ENCODE data around the gene ZNF90.
"Not testable (repeated sequence)": the region's sequence is repeated elsewhere in the genome, so short reads cannot be mapped to it uniquely, and the experiment has no call there.

ZNF90 gene

DNA sequence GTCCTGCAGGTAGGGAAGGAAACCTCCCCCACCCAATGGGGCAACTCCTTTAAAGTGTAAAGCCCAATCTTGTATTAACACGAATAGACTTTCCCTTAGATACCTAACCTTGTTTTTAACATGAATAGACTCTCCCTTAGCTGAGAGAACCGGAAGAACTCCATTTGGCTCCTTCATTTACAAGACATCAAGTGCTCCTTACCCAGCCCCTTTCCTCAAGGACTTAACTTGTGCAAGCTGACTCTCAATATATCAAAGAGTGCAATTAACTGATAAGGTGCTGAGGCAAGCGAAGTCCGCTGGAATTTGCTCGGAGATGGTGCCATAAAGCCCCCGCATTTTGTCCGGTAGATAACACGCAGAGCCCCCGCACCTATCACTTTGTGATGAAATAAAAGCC lies 9.9 kb upstream of the ZNF90 start:
- Histone ChIP-seq H3K79me2 (ENCODE audit: low read length) (no peaks in the 10 kb centered on the region), H4K20me1 (ENCODE audit: insufficient read depth, low read length) (no peaks in the 10 kb centered on the region), H2AFZ (ENCODE audit: low read length) (no peak overlapping the region), H3K36me3 (replicated peaks; ENCODE audit: insufficient read depth, low read length) (no peaks in the 10 kb centered on the region), H3K9me3 (replicated peaks; ENCODE audit: insufficient read depth, low read length) (no peaks in the 10 kb centered on the region), H3K9ac (ENCODE audit: low read length) (no peak overlapping the region), H3K4me2 (ENCODE audit: low read depth, low read length) (no peak overlapping the region), H3K27ac (ENCODE audit: low read length) (no peak overlapping the region), H3K27me3 (replicated peaks; ENCODE audit: insufficient read depth, low read length) (no peaks in the 10 kb centered on the region), H3K4me3 (ENCODE audit: low read length) (no peak overlapping the region), H3K4me1 (ENCODE audit: low read length) (no peaks in the 10 kb centered on the region), H3K9me2 (replicated peaks; ENCODE audit: insufficient read depth, low read length) (no peaks in the 10 kb centered on the region), H3F3A (ENCODE audit: insufficient read depth, low read length) (no peaks in the 10 kb centered on the region)
- no peak for DNase-seq
- no peak for TF ChIP-seq EZH2phosphoT487 (IDR thresholded peaks at IDR 0.05; ENCODE audit: low read length)
- no peak for TF ChIP-seq EZH2 (optimal IDR thresholded peaks at IDR 0.05; ENCODE audit: low read depth, low read length)
- TF ChIP-seq, protein P1, sequence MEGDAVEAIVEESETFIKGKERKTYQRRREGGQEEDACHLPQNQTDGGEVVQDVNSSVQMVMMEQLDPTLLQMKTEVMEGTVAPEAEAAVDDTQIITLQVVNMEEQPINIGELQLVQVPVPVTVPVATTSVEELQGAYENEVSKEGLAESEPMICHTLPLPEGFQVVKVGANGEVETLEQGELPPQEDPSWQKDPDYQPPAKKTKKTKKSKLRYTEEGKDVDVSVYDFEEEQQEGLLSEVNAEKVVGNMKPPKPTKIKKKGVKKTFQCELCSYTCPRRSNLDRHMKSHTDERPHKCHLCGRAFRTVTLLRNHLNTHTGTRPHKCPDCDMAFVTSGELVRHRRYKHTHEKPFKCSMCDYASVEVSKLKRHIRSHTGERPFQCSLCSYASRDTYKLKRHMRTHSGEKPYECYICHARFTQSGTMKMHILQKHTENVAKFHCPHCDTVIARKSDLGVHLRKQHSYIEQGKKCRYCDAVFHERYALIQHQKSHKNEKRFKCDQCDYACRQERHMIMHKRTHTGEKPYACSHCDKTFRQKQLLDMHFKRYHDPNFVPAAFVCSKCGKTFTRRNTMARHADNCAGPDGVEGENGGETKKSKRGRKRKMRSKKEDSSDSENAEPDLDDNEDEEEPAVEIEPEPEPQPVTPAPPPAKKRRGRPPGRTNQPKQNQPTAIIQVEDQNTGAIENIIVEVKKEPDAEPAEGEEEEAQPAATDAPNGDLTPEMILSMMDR (IDR thresholded peaks at IDR 0.05; ENCODE audit: low read length): no peak

DNA sequence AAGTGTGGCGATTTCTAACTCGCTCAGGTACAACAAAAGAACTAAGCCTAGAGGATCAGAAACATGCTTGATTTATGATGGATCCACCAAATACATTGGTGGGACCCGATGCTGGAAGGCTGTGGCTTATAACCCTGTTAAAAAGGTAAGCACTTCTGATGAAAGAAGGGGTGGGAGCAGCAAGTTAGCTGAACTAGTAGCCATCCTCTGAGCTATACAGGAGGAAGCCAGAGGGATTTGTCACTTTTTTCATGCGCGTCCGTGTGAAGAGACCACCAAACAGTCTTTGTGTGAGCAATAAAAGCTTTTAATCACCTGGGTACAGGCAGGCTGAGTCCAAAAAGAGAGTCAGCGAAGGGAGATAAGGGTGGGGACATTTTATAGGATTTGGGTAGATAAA lies 9.2 kb upstream of the ZNF90 start:
- not testable (repeated sequence) for H3K27ac ChIP-seq (ENCODE audit: low read length); H3K9ac ChIP-seq (ENCODE audit: low read length)

DNA sequence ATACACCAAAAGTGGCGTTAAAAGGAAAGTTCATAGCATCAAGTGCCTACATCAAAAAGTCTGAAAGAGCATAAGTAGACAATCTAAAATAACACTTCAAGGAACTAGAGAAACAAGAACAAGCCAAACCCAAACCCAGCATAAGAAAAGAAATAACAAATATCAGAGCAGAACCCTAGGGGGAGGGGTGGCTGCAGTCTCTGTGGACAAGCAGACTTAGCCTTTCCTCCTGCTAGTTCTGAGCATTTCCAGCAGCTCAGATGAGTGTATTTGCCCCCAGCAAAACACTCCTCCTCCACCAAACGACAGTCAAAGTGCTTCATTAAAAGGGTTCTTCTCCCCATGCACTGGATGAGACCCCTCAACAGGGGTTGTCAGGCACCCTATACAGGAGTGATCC lies 7.1 kb upstream of the ZNF90 start:
- Histone ChIP-seq H3K4me3 (ENCODE audit: low read length) (no peak overlapping the region), H3F3A (ENCODE audit: insufficient read depth, low read length) (no peaks in the 10 kb centered on the region), H2AFZ (ENCODE audit: low read length) (no peak overlapping the region), H3K9me3 (replicated peaks; ENCODE audit: insufficient read depth, low read length) (no peaks in the 10 kb centered on the region), H3K79me2 (ENCODE audit: low read length) (no peaks in the 10 kb centered on the region), H3K9ac (ENCODE audit: low read length) (no peak overlapping the region), H3K4me2 (ENCODE audit: low read depth, low read length) (no peak overlapping the region), H3K27me3 (replicated peaks; ENCODE audit: insufficient read depth, low read length) (no peaks in the 10 kb centered on the region), H3K9me2 (replicated peaks; ENCODE audit: insufficient read depth, low read length) (no peaks in the 10 kb centered on the region), H4K20me1 (ENCODE audit: insufficient read depth, low read length) (no peaks in the 10 kb centered on the region), H3K4me1 (ENCODE audit: low read length) (no peaks in the 10 kb centered on the region), H3K27ac (ENCODE audit: low read length) (no peak overlapping the region), H3K36me3 (replicated peaks; ENCODE audit: insufficient read depth, low read length) (no peaks in the 10 kb centered on the region)
- TF ChIP-seq, protein P1 (IDR thresholded peaks at IDR 0.05; ENCODE audit: low read length): no peak
- TF ChIP-seq EZH2phosphoT487 (IDR thresholded peaks at IDR 0.05; ENCODE audit: low read length) (no peak), EZH2 (optimal IDR thresholded peaks at IDR 0.05; ENCODE audit: low read depth, low read length) (no peak)
- DNase-seq: no peak

More for the DNA sequence above, 9.2 kb upstream of the ZNF90 start:
- H3K9me2 ChIP-seq (replicated peaks; ENCODE audit: insufficient read depth, low read length); H4K20me1 ChIP-seq (ENCODE audit: insufficient read depth, low read length); H3K79me2 ChIP-seq (ENCODE audit: low read length); H3K9me3 ChIP-seq (replicated peaks; ENCODE audit: insufficient read depth, low read length); H2AFZ ChIP-seq (ENCODE audit: low read length); H3K4me3 ChIP-seq (ENCODE audit: low read length); H3K4me1 ChIP-seq (ENCODE audit: low read length); H3K36me3 ChIP-seq (replicated peaks; ENCODE audit: insufficient read depth, low read length); H3K4me2 ChIP-seq (ENCODE audit: low read depth, low read length); DNase-seq; H3K27me3 ChIP-seq (replicated peaks; ENCODE audit: insufficient read depth, low read length); H3F3A ChIP-seq (ENCODE audit: insufficient read depth, low read length): not testable (repeated sequence)

DNA sequence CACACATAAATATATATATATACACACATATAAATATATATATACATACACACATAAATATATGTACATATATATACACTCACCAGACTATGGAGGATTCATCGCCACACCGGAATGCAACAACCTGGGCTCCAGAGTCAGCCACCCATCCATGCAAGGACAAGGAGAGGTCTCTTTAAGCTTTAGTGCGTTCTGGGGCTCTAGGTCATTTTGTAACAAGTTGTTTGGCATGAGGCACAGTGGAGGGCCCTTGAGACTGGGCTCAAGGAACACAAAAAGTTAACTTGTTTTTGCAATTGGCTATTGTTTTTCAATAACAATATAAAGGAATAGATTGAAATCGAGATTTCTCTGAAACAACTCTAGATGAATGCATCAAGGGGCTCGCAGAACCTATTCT lies 4.9 kb upstream of the ZNF90 start:
- H3F3A ChIP-seq (ENCODE audit: insufficient read depth, low read length): no peaks in the 10 kb centered on the region
- H3K9ac ChIP-seq (ENCODE audit: low read length): no peak overlapping the region
- no peak overlapping the region for H3K4me3 ChIP-seq (ENCODE audit: low read length)
- DNase-seq: no peak
- no peaks in the 10 kb centered on the region for H3K79me2 ChIP-seq (ENCODE audit: low read length)
- H3K9me2 ChIP-seq (replicated peaks; ENCODE audit: insufficient read depth, low read length): no peaks in the 10 kb centered on the region
- H4K20me1 ChIP-seq (ENCODE audit: insufficient read depth, low read length): no peaks in the 10 kb centered on the region
- H3K36me3 ChIP-seq (replicated peaks; ENCODE audit: insufficient read depth, low read length): no peaks in the 10 kb centered on the region
- H3K27ac ChIP-seq (ENCODE audit: low read length): no peak overlapping the region
- H3K9me3 ChIP-seq (replicated peaks; ENCODE audit: insufficient read depth, low read length): no peaks in the 10 kb centered on the region
- H3K4me2 ChIP-seq (ENCODE audit: low read depth, low read length): no peak overlapping the region
- H3K27me3 ChIP-seq (replicated peaks; ENCODE audit: insufficient read depth, low read length): no peaks in the 10 kb centered on the region
- H2AFZ ChIP-seq (ENCODE audit: low read length): no peak overlapping the region
- no peaks in the 10 kb centered on the region for H3K4me1 ChIP-seq (ENCODE audit: low read length)
- TF ChIP-seq EZH2phosphoT487 (IDR thresholded peaks at IDR 0.05; ENCODE audit: low read length) (no peak), EZH2 (optimal IDR thresholded peaks at IDR 0.05; ENCODE audit: low read depth, low read length) (no peak)
- TF ChIP-seq, protein P1 (IDR thresholded peaks at IDR 0.05; ENCODE audit: low read length): no peak
